NOMO-1 treated with dmso at 0.1 percent for 144 hours (cell line): ENCODE results near the gene TEKT5.

Experiments
- DNase-seq: peaks from one replicate; lab custom pipeline; 2025; ENCODE audit not compliant: unreplicated experiment; lab: John Stamatoyannopoulos, UW

Gene TEKT5

DNA sequence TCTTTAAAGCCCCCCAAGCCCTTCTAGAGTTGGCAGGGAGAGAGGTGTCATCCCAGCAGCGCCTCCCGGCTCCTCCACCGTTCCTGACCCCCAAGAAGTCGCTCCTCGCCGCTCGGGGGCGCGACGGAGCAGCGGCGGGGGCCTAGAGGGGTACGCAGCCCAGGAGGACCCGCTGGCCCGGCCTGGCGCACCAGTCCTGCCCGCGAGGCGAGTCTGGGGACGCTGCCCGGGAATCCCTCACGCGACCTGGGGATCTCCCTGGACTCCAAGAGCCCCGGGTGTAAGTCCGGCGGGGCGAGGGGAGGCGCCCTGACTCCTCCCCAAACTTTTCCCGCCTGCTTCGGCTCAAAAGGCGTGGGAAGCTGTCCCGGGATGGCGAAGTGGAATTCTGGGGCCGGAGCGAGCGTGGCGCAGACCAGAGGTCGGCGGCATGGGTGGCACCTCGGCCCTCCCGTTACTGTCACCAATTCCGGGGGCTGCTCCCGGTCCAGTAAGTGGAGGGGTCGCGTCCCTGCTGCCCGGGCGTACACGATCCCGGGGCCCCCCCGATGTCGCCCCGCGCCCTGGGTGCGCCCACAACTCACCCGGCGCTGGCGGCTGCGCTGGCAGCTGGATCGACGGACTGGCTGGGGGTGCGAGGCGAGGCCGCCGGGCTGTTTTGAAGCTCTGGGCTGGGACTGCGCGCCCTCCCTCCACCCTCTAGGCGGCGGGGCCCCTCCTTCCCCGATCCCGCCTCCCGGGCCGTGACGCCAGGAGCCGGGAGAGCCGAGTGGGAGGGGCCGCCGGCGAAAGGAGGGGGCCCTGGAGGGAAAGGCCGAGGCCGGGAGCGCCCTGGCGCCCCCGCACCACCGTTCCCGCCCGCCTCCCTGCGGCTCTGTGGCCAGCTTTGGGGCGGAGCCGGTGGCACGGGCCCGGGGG, 114.5 kb downstream of the TEKT5 start, which contains the start of gene EMP2:
Gene EMP2, minus strand, starts transcription at position 634 of the 918 bp plus-strand sequence. CDS start 32,981 bp downstream, outside the sequence.
- no peak for DNase-seq

- no peak for DNase-seq
These were observed 115.2 kb downstream of the TEKT5 start for GRCh38 chr16:10579575-10579964.

- DNase-seq = no peak
These were observed 116.0 kb downstream of the TEKT5 start for GRCh38 chr16:10578474-10579316.
